ENCODE results near the gene RNF112.
"Not testable (repeated sequence)": the region's sequence is repeated elsewhere in the genome, so short reads cannot be mapped to it uniquely, and the experiment has no call there.

RNF112 gene

DNA sequence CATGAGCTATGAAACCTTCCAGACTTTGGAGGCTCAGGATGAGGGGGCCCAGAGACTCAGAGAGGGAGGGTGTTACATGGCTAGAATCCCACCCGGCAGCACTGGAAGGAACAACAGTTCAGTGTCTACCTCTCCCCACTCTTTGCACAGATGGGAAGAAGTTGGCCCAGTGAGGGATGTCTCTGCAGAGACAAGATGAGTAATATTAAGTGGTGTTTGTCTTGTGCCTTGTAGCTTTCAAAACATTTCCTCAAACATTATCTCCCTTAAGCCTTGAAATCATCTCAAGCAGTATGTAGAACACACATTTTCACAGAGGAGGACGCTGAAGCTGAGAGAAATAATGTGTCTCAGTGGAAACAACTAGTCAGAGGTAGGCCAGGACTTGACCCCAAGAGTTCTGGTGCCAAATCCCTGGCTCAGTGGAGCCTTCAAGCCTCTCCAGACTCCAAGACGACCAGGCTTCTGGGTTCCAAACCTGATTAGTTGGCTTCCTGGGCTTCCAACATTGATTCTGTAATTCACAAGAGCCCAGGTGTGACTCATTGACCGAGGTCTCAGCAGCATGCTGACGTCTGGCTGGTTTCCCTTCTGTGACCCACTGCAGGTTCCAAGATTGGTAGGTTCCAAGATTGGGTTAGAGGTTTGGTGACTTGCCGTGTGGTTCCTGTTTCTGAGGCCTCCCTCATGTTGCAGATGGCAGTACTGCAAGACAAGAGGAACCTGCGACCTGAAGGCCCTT, 7.4 kb downstream of the RNF112 start:
- no peak for TF ChIP-seq Cebpa-rat (IDR thresholded peaks at IDR 0.05)
- Histone ChIP-seq H3K9ac (no peak overlapping the region), H3K9me3 (replicated peaks in 1 of 11) (no peaks in the 10 kb centered on the region), H4K20me1 (0 out of 22 replicates have a peak, but pooled peaks cover 0 to 11% (median 0%) of the 10 kb centered on the region in 11 experiments), H3K27me3 (no peaks in the 10 kb centered on the region), H3K4me2 (no peak overlapping the region), H3K4me3 (no peak overlapping the region), H3K27ac (no peak overlapping the region), H3K4me1 (no peaks in the 10 kb centered on the region), H3K36me3 (no peaks in the 10 kb centered on the region)

DNA sequence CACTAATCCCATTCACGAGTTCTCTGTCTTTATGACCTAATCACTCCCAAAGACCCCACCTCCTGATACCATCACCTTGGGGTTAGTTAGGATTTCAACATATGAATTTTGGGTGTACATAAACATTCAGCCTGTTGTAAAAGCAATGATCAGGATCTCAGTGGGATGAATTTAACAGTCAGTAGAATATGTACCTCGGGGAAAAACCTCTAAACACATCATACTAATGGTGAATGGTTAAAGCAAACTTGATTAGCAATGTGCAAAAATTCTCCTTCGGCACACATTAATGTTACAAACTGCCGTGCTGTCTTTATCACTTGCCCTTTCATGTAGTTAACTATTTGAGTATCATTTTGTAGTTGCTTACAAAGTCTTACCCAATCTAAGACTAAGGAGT, 10.2 kb downstream of the RNF112 start:
- no peaks in the 10 kb centered on the region for H4K20me1 ChIP-seq
- no peak overlapping the region for H3K4me2 ChIP-seq
- H3K27me3 ChIP-seq = no peaks in the 10 kb centered on the region
- H3K36me3 ChIP-seq = no peaks in the 10 kb centered on the region
- no peaks in the 10 kb centered on the region for H3K9me3 ChIP-seq (replicated peaks in 1 of 11)
- H3K4me3 ChIP-seq = no peak overlapping the region
- no peak overlapping the region for H3K27ac ChIP-seq
- no peak overlapping the region for H3K9ac ChIP-seq
- H3K4me1 ChIP-seq = peaks cover 0 to 13% (median 0%) of the 10 kb centered on the region in 10 experiments; a peak in 3 of 20 replicates
- TF ChIP-seq Cebpa-rat (IDR thresholded peaks at IDR 0.05) = no peak

DNA sequence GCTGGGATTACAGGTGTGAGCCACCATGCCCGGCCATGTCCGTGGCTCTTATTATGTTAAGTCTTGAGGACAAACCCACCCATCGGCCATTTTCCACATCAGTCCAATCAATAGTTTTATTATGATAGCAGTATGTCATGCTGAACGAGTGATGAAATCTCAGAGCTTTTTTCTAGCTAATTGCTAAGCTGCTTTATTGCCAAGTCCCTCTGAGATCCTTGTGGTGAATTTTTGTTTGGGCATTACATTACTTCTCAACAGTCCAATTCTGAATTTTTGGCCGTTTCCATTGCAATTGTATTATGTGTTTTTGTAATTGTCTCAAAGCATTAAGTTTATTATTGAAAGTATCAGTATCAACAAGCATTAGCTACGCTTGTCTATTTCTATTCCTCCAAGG, 10.9 kb downstream of the RNF112 start:
- Histone ChIP-seq H4K20me1 (no peaks in the 10 kb centered on the region), H3K36me3 (no peaks in the 10 kb centered on the region), H3K9me3 (replicated peaks in 1 of 11) (no peaks in the 10 kb centered on the region), H3K27me3 (no peaks in the 10 kb centered on the region), H3K27ac (no peak overlapping the region), H3K4me1 (peaks cover 0 to 13% (median 0%) of the 10 kb centered on the region in 10 experiments; a peak in 3 of 20 replicates), H3K4me2 (no peak overlapping the region), H3K9ac (no peak overlapping the region), H3K4me3 (no peak overlapping the region)
- TF ChIP-seq Cebpa-rat (IDR thresholded peaks at IDR 0.05) = no peak

DNA sequence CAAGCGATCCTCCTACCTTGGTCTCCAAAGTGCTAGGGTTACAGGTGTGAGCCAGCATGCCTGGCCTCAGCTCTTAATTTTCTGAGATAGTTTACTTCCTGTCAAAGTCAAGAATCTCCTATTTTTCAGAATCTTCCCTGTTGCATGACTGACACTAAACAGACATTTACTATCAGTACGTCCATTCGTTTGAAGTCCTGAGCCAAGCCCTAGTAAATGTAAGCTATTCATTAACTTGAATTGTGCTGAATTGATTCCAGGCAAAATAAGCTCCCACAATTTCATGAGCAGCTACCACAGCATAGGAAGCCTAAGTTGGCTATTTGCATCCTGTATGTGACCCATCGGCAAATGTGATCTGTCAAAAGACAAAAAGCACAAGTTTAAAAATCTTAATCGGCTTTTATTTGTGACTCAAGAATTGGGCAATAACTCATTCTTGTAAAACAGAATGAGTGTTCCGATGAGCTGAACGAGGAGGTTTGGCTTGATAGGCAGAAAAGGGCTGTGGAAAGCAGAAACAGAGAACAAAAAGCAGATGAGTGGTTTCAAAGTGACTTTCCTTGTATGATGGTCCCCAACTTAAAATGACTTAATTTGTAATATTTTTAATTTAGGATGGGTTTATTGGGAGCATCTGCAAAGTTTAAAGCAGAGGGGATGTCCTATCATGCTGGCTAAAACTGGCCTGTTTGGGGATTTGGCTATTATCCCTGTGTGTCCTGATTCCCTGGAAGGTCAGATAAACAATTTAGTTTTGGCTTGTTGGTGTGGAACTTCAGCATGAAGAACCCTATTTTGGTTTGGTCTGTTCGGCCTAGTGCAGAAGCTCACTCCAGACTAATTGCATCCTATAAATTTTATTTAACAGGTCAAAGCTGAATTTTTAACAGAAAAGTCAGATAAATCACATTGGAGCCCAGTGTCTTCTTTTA, 14.2 kb downstream of the RNF112 start:
- H3K4me3 ChIP-seq = no peak overlapping the region
- H3K4me2 ChIP-seq = peak overlapping the region in 2 of 11 experiments; percentile 8 to 23; a peak in 3 of 22 replicates
- TF ChIP-seq Cebpa-rat (IDR thresholded peaks at IDR 0.05) = no peak
- no peaks in the 10 kb centered on the region for H3K36me3 ChIP-seq
- no peaks in the 10 kb centered on the region for H4K20me1 ChIP-seq
- H3K9ac ChIP-seq = no peak overlapping the region
- H3K27me3 ChIP-seq = no peaks in the 10 kb centered on the region
- H3K27ac ChIP-seq = no peak overlapping the region
- H3K9me3 ChIP-seq (replicated peaks in 1 of 11) = no peaks in the 10 kb centered on the region
- H3K4me1 ChIP-seq = peaks cover 0 to 13% (median 0%) of the 10 kb centered on the region in 10 experiments; a peak in 3 of 20 replicates

DNA sequence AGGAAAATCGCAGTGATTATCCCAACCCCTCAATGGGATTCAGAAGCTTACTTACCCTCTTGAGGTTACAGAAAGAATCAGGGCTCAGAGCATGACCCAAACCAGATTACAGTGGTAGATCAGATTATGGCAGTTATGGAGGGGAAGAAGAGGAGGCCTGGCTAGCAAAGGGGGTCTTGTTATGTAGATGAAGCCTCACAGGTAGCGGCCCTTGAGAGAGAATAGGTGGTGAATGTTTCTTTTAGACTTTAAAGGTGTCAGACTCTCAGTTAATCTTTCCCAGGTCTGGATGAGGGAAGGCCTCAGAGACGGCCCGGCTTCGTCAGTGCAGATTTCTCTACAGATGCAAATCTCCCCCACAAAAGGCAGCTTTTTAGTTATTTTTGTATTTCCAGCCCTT, 15.6 kb downstream of the RNF112 start:
- Histone ChIP-seq H3K9me3 (replicated peaks in 1 of 11) (no peaks in the 10 kb centered on the region), H3K9ac (no peak overlapping the region), H3K4me2 (no peak overlapping the region), H3K36me3 (no peaks in the 10 kb centered on the region), H3K4me1 (peaks cover 0 to 13% (median 0%) of the 10 kb centered on the region in 10 experiments; a peak in 3 of 20 replicates), H3K4me3 (no peak overlapping the region), H3K27ac (no peak overlapping the region), H3K27me3 (no peaks in the 10 kb centered on the region), H4K20me1 (no peaks in the 10 kb centered on the region)
- no peak for TF ChIP-seq Cebpa-rat (IDR thresholded peaks at IDR 0.05)

DNA sequence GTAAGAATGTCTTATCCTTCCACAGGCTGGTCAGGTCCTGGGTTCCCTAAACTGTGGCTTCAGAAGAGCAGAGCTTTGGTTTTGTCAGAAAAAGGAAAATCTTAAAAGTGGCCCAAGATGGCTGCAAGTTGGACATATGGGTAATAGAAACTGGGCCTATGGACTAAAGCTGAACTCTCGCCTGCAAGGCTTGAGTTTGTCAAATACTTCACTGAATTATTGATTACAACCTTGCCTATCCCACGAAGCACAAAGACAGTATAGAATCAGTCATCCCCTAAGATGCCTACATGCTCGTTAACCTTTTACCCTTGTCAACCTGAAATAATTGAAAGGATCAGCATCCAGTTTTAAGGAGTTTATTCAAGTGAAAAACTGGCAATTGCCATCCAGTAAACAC, 20.7 kb downstream of the RNF112 start:
- H3K27ac ChIP-seq = no peak overlapping the region
- H3K9me3 ChIP-seq (replicated peaks in 1 of 11) = no peaks in the 10 kb centered on the region
- H3K4me3 ChIP-seq = no peak overlapping the region
- H3K4me2 ChIP-seq = no peak overlapping the region
- no peaks in the 10 kb centered on the region for H3K27me3 ChIP-seq
- TF ChIP-seq Cebpa-rat (IDR thresholded peaks at IDR 0.05) = no peak
- H3K36me3 ChIP-seq = no peaks in the 10 kb centered on the region
- H3K9ac ChIP-seq = no peak overlapping the region
- H4K20me1 ChIP-seq = no peaks in the 10 kb centered on the region
- H3K4me1 ChIP-seq = no peaks in the 10 kb centered on the region

DNA sequence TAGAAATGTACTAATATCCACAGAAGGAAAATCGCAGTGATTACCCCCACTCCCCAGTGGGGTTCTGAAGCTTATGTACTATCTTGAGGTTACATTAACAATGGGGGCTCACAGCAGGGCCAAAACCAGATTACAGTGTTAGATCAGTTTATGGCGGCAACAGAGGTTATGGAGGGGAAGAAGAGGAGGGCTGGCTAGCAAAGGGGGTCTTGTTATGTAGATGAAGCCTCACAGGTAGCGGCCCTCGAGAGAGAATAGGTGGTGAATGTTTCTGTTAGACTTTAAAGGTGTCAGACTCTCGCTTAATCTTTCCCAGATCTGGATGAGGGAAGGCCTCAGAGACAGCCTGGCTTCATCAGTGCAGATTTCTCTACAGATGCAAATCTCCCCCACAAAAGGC, 22.2 kb downstream of the RNF112 start:
- H3K4me2 ChIP-seq = no peak overlapping the region
- H3K4me3 ChIP-seq = no peak overlapping the region
- no peak for TF ChIP-seq Cebpa-rat (IDR thresholded peaks at IDR 0.05)
- no peaks in the 10 kb centered on the region; a peak in 1 of 22 replicates for H4K20me1 ChIP-seq
- no peaks in the 10 kb centered on the region for H3K27me3 ChIP-seq
- H3K27ac ChIP-seq = no peak overlapping the region
- no peaks in the 10 kb centered on the region for H3K4me1 ChIP-seq
- no peaks in the 10 kb centered on the region for H3K9me3 ChIP-seq (replicated peaks in 1 of 11)
- H3K36me3 ChIP-seq = no peaks in the 10 kb centered on the region
- no peak overlapping the region for H3K9ac ChIP-seq

DNA sequence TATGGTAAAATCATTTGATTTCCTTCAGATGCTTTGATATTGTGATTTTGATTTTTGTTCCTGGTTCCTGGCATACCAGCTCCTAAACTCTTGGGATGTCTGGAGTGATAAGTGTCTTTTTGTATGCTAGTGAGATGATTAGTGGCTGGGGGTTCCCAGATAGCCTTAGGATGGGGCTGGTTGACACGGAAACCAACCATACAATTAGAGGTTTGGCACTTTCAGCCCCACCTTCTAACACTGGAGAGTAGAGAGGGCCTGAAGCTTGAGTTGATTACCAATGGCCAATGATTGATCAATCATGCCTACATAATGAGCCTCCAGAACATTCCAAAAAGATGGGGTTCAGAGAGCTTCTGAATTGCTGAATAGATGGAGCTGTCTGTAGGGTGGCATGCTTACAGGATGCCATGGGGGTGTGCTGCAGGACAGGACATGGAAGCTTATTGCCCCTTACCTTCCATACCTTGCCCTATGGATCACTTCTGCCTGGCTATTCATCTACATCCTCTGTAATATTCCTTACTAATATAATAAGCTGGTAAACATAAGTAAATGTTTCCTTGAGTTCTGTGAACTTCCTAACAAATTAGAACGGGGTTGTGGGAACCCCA, 22.8 kb downstream of the RNF112 start:
- no peak overlapping the region for H3K9ac ChIP-seq
- no peak for TF ChIP-seq Cebpa-rat (IDR thresholded peaks at IDR 0.05)
- no peaks in the 10 kb centered on the region for H3K36me3 ChIP-seq
- no peaks in the 10 kb centered on the region for H3K27me3 ChIP-seq
- no peaks in the 10 kb centered on the region for H3K4me1 ChIP-seq
- H3K4me2 ChIP-seq = no peak overlapping the region
- H4K20me1 ChIP-seq = no peaks in the 10 kb centered on the region; a peak in 1 of 22 replicates
- no peak overlapping the region for H3K4me3 ChIP-seq
- no peaks in the 10 kb centered on the region for H3K9me3 ChIP-seq (replicated peaks in 1 of 11)
- no peak overlapping the region for H3K27ac ChIP-seq

DNA sequence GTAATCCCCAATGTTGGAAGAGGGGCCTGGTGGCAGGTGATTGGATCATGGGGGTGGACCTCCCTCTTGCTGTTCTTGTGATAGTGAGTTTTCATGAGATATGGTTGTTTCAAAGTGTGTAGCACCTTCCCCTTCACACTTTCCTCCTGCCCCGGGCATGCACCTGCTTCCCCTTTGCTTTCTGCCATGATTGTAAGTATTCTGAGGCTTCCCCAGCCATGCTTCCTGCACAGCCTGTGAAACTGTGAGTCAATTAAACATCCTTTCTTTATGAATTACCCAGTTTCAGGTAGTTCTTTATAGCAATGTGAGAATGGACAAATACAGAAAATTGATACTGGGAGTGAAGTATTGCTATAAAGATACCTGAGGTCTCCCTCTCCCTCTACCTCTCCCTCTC, 29.4 kb downstream of the RNF112 start:
- TF ChIP-seq Cebpa-rat (IDR thresholded peaks at IDR 0.05) = no peak
- Histone ChIP-seq H3K4me2 (no peak overlapping the region), H3K4me1 (peaks cover 0 to 8% (median 0%) of the 10 kb centered on the region in 10 experiments; a peak in 2 of 20 replicates)

DNA sequence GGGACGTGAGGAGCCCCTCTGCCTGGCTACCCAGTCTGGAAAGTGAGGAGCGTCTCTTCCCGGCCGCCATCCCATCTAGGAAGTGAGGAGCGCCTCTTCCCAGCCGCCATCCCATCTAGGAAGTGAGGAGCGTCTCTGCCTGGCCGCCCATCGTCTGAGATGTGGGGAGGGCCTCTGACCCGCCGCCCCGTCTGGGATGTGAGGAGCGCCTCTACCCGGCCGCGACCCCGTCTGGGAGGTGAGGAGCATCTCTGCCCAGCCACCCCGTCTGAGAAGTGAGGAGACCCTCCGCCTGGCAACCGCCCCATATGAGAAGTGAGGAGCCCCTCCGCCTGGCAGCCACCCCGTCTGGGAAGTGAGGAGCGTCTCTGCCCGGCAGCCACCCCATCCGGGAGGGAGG, 30.3 kb downstream of the RNF112 start:
- not testable (repeated sequence) for H3K27me3 ChIP-seq, H3K9ac ChIP-seq, H3K36me3 ChIP-seq, H3K4me1 ChIP-seq, H3K4me3 ChIP-seq, H3K27ac ChIP-seq, H4K20me1 ChIP-seq, H3K4me2 ChIP-seq
- peaks cover 23 to 35% (median 32%) of the 10 kb centered on the region in 11 experiments for H3K9me3 ChIP-seq (replicated peaks in 1 of 11)

More for the DNA sequence above, 29.4 kb downstream of the RNF112 start:
- peaks cover 23 to 33% (median 30%) of the 10 kb centered on the region in 11 experiments for H3K9me3 ChIP-seq (replicated peaks in 1 of 11)
- H3K9ac ChIP-seq = no peak overlapping the region
- H3K27me3 ChIP-seq = no peaks in the 10 kb centered on the region
- H3K36me3 ChIP-seq = peaks cover 0 to 8% (median 0%) of the 10 kb centered on the region in 11 experiments; a peak in 2 of 22 replicates
- no peak overlapping the region for H3K27ac ChIP-seq
- no peaks in the 10 kb centered on the region; a peak in 1 of 22 replicates for H4K20me1 ChIP-seq
- H3K4me3 ChIP-seq = no peak overlapping the region

All from BLaER1 treated with 17β-estradiol and CSF1 and Interleukin-3, amounts not matched to agents 10 nM and 100 nM (cell line).